Peyer's patch (tissue), 4 donors: Measurements from ENCODE around the gene CYP3A7.
"Not testable (repeated sequence)": the region's sequence is repeated elsewhere in the genome, so short reads cannot be mapped to it uniquely, and the experiment has no call there.

Experiments used
- CTCF ChIP-seq, 6 experiments: fragments of 450-650 bp in 4 of 6; fragments of 200-600 bp in 2 of 6; sonication (generic) in 1 of 6; IDR thresholded peaks; one replicate each; pipeline ENCODE4 v1.5.1; 2017 to 2019; ENCODE audit warnings: antibody characterized with exemption in 6 of 6, mild to moderate bottlenecking in 3 of 6, moderate library complexity in 1 of 6
- POLR2A ChIP-seq, 2 donors: fragments of 450-650 bp; IDR thresholded peaks; one replicate each; pipeline ENCODE4 v1.5.1; 2017; ENCODE audit warnings: antibody characterized with exemption in 2 of 2, mild to moderate bottlenecking in 2 of 2, moderate library complexity in 2 of 2

- not testable (repeated sequence) for TF ChIP-seq CTCF, POLR2A (IDR thresholded peaks at IDR 0.05)
Measured at GRCh38 chr7:99751322-99752052, 16.5 kb upstream of the CYP3A7 start.
